Mononuclear cell (primary cell): ENCODE measurements around the gene GLOD4. TPM values are rescaled to one million over a fixed set of nuclear protein-coding genes. Genes with fewer than 3 reads are reported as not detected.
"Not testable (repeated sequence)": the region's sequence is repeated elsewhere in the genome, so short reads cannot be mapped to it uniquely, and the experiment has no call there.

Experiments used
- H3K27me3 ChIP-seq: 2 replicates; pipeline ENCODE4 v1.6.0; 2011; ENCODE audit warnings: low read length, control low read depth; ENCODE audit not compliant: insufficient read depth
- H3K4me1 ChIP-seq: 2 replicates; pipeline ENCODE4 v1.5.1; 2011; ENCODE audit warnings: mild to moderate bottlenecking, low read length, control low read depth; ENCODE audit not compliant: insufficient read depth
- H3K4me3 ChIP-seq: 2 replicates; pipeline ENCODE4 v1.5.1; 2011; ENCODE audit warnings: mild to moderate bottlenecking, low read length, moderate library complexity
- H3K9me3 ChIP-seq: 2 replicates; pipeline ENCODE4 v1.5.1; 2011; ENCODE audit warnings: low read depth, mild to moderate bottlenecking, control low read depth, low read length
- total RNA-seq: library from RNA; depleted of rRNA; stranded (reverse); fragments of >200 nt; gene quantifications from one replicate; pipeline ENCODE4 v1.2.3, GENCODE V29; 2012

Gene GLOD4
- total RNA-seq: 58.4 TPM

- peaks cover 19% of the 10 kb centered on the region for H3K4me1 ChIP-seq
- H3K27me3 ChIP-seq: no peaks in the 10 kb centered on the region
- H3K9me3 ChIP-seq: no peaks in the 10 kb centered on the region
- H3K4me3 ChIP-seq: peak within 1 kb of the TSS; percentile 74
Observed at GRCh38 chr17:781805-782731, at the start of gene GLOD4, which contains the start of gene MRM3. Gene GLOD4 (minus strand): TSS chr17:782280. CDS start chr17:782255, 25 bp downstream. Gene MRM3 (plus strand): TSS chr17:782353. CDS start chr17:782379, 26 bp downstream.

- H3K4me3 ChIP-seq: no peak overlapping the region
- no peaks in the 10 kb centered on the region for H3K9me3 ChIP-seq
- no peaks in the 10 kb centered on the region for H3K27me3 ChIP-seq
- H3K4me1 ChIP-seq: no peaks in the 10 kb centered on the region
Observed at GRCh38 chr17:830950-831349, 48.9 kb upstream of the GLOD4 start.

GRCh38 chr17:830381-830780 lies 48.3 kb upstream of the GLOD4 start:
- no peaks in the 10 kb centered on the region for H3K4me1 ChIP-seq
- H3K27me3 ChIP-seq: no peaks in the 10 kb centered on the region
- H3K4me3 ChIP-seq: no peak overlapping the region
- H3K9me3 ChIP-seq: no peaks in the 10 kb centered on the region

GRCh38 chr17:829614-830013 lies 47.5 kb upstream of the GLOD4 start:
- not testable (repeated sequence) for H3K4me1 ChIP-seq, H3K4me3 ChIP-seq, H3K9me3 ChIP-seq, H3K27me3 ChIP-seq

GRCh38 chr17:828761-829160 lies 46.7 kb upstream of the GLOD4 start:
- no peaks in the 10 kb centered on the region for H3K4me1 ChIP-seq

GRCh38 chr17:826778-827177 lies 44.7 kb upstream of the GLOD4 start:
- no peaks in the 10 kb centered on the region for H3K4me1 ChIP-seq
- no peak overlapping the region for H3K4me3 ChIP-seq
- H3K27me3 ChIP-seq: no peaks in the 10 kb centered on the region
- H3K9me3 ChIP-seq: no peaks in the 10 kb centered on the region

More at GRCh38 chr17:828761-829160, 46.7 kb upstream of the GLOD4 start:
- no peaks in the 10 kb centered on the region for H3K9me3 ChIP-seq
- H3K27me3 ChIP-seq: no peaks in the 10 kb centered on the region
- H3K4me3 ChIP-seq: no peak overlapping the region

GRCh38 chr17:825216-825615 lies 43.1 kb upstream of the GLOD4 start:
- H3K4me3 ChIP-seq: no peak overlapping the region
- no peaks in the 10 kb centered on the region for H3K27me3 ChIP-seq
- H3K4me1 ChIP-seq: no peaks in the 10 kb centered on the region
- H3K9me3 ChIP-seq: no peaks in the 10 kb centered on the region

GRCh38 chr17:824378-824777 lies 42.3 kb upstream of the GLOD4 start:
- no peaks in the 10 kb centered on the region for H3K27me3 ChIP-seq
- no peak overlapping the region for H3K4me3 ChIP-seq
- H3K4me1 ChIP-seq: no peaks in the 10 kb centered on the region
- no peaks in the 10 kb centered on the region for H3K9me3 ChIP-seq

- H3K4me3 ChIP-seq: no peak overlapping the region
- no peaks in the 10 kb centered on the region for H3K4me1 ChIP-seq
- no peaks in the 10 kb centered on the region for H3K9me3 ChIP-seq
- no peaks in the 10 kb centered on the region for H3K27me3 ChIP-seq
Observed at GRCh38 chr17:823501-823902, 41.4 kb upstream of the GLOD4 start.

GRCh38 chr17:819251-819650 lies 37.2 kb upstream of the GLOD4 start:
- no peaks in the 10 kb centered on the region for H3K4me1 ChIP-seq
- H3K27me3 ChIP-seq: no peaks in the 10 kb centered on the region
- no peaks in the 10 kb centered on the region for H3K9me3 ChIP-seq
- H3K4me3 ChIP-seq: no peak overlapping the region

- Histone ChIP-seq H3K27me3 (no peaks in the 10 kb centered on the region), H3K4me1 (no peaks in the 10 kb centered on the region), H3K9me3 (no peaks in the 10 kb centered on the region), H3K4me3 (no peak overlapping the region)
Observed at GRCh38 chr17:814371-814770, 32.3 kb upstream of the GLOD4 start.

GRCh38 chr17:812638-813204 lies 30.6 kb upstream of the GLOD4 start:
- Histone ChIP-seq H3K4me3 (no peak overlapping the region), H3K4me1 (no peaks in the 10 kb centered on the region), H3K27me3 (no peaks in the 10 kb centered on the region), H3K9me3 (no peaks in the 10 kb centered on the region)

- H3K27me3 ChIP-seq: no peaks in the 10 kb centered on the region
- no peaks in the 10 kb centered on the region for H3K4me1 ChIP-seq
- no peak overlapping the region for H3K4me3 ChIP-seq
Observed at GRCh38 chr17:811051-811784, 29.1 kb upstream of the GLOD4 start.

GRCh38 chr17:807523-808294 lies 25.6 kb upstream of the GLOD4 start:
- Histone ChIP-seq H3K4me1 (no peaks in the 10 kb centered on the region), H3K4me3 (no peak overlapping the region), H3K9me3 (no peaks in the 10 kb centered on the region), H3K27me3 (no peaks in the 10 kb centered on the region)

More at GRCh38 chr17:811051-811784, 29.1 kb upstream of the GLOD4 start:
- H3K9me3 ChIP-seq: no peaks in the 10 kb centered on the region
